ENCODE data around the gene NBEA.
"Not testable (repeated sequence)": the region's sequence is repeated elsewhere in the genome, so short reads cannot be mapped to it uniquely, and the experiment has no call there.

Gene NBEA

DNA sequence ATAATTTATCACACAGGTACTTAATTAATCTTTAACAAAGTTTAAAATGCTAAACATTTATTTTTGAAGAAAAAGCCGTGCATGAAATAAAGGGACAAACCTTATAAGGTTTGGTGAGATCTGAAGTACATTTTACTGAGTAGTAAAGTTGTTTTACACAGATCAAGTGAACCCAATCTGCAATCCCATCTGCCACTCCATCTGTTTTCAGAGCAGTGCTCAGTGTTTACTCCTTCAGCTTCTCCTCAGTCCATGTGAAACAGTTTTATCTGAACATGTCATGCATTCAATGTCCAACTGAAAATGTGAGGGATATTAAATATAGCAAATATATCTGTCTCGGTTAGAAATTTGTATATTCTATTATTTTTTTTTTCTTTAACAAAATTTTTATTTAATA is 367.6 kb downstream of the NBEA start:
- no peak for DNase-seq

GRCh38 chr13:35332134-35332533 is 390.1 kb downstream of the NBEA start:
- no peak for DNase-seq

DNA sequence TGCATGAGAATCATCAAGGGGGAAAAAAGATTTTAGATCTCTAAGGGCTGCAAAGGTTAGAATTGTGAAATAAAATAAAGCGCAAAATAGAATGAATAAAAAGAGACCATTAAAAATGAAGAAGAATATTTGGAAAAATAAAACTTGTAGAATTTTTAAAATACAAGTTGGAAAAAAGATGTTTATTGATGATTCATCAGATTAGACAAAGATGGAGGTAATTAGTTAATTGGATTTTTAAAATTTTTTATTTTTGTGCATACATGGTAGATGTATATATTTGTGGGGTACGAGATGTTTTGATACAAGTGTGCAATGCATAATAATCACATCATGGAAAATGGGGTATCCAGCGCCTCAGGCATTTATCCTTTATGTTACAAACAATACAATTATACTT is 391.1 kb downstream of the NBEA start:
- no peak for DNase-seq

- DNase-seq = no peak
Observed at GRCh38 chr13:35342440-35342839, 400.4 kb downstream of the NBEA start.

DNA sequence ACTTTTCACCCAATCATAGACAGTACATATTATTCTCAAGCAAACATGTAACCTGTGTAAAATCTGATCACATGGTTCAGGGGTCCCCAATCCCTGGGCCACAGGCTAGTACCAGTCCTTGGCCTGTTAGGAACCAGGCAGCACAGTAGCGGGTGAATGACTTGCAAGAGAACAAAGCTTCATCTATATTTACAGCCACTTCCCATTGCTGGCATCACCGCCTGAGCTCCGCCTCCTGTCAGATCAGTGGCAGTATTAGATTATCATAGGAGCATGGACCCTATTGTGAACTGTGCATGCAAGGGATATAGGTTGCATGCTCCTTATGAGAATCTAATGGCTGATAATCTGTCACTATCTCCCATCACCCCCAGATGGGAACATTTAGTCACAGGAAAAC is 401.3 kb downstream of the NBEA start:
- no peak for DNase-seq

DNA sequence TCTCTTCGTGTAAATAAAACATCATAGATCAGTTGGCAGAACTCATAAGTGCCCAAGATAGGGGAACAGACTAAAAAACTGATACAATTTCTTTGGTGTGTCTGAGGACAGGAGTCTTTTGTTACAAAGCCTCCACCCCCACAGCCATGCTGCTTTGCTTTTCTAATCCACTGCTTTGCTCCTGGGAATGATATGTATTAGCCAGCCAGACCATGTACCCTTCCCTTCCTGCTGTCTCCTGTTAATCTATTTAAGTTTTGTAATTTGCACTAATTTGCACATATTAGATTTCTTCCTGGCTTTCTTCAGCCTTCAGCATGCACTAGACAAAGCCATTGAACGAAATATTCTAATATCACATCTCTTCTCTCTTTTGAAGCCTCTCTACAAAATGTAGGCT is 403.9 kb downstream of the NBEA start:
- no peak for DNase-seq

DNA sequence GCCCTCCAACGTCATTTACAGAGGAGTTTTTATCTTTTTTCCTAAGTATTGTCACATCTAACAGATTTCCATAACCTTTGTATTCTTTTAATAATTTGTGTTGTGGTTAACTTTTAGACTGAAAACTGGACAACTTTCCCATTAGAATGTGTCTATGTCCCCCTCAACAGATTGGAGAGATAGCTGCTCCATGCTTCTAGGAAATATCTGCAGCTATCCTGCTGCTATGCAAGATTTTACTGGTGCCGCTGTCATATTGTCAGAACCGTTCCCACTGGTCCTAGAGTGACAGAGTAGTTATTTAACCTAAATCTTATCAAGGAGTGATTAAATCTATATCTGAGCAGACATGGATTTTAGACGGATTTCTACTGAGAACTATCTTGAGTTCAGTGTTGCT is 404.4 kb downstream of the NBEA start:
- DNase-seq = no peak

GRCh38 chr13:35347679-35348205 is 405.7 kb downstream of the NBEA start:
- no peak for DNase-seq

DNA sequence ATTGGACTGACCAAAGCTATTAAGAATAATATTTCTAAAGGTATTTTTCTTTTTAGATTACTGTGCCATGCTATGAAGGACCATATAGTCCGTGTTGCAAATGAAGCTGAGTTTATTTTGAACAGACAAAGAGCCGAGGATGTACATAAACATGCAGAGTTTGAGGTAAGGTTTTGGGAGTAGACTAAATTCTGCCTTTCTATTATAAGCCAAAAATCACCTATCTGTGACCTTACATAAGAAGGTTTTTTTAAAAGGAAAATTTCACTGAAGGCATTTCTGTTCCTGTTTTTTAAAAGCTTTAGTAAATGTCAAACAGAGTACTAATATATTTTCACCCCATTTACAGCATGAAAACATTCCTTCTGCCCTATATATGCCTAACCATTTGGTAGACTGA is 407.0 kb downstream of the NBEA start:
- no peak for DNase-seq

DNA sequence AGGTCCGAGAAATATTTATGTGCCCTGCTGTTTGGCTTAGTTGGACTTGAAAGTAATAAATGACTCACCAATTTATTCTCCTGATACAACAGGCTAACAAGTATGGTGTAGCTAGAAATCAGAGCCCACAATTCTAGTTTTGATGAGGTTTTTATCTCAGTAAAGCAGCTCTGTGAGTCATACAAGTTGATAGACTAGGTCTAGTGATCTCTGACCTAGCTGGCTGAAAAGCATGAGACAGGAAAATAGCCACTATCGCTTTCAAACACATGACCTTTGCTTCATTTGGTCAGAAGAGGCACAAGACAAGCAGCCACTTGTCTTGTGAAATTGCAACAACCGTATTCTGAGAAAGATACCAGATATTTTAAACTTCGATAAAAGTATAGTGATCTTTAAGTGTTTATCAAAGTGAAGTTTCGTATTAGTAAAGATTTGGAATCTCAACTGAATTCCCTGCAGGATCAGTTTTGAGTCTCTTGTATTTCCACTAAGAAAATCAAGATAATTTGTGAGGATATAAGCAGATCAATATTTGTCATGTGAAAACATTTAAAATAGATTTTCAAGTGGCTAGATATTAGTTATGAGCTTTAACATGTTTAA is 407.7 kb downstream of the NBEA start:
- DNase-seq = no peak

GRCh38 chr13:35354285-35354684 is 412.2 kb downstream of the NBEA start:
- no peak for DNase-seq

GRCh38 chr13:35354882-35355281 is 412.8 kb downstream of the NBEA start:
- no peak for DNase-seq

DNA sequence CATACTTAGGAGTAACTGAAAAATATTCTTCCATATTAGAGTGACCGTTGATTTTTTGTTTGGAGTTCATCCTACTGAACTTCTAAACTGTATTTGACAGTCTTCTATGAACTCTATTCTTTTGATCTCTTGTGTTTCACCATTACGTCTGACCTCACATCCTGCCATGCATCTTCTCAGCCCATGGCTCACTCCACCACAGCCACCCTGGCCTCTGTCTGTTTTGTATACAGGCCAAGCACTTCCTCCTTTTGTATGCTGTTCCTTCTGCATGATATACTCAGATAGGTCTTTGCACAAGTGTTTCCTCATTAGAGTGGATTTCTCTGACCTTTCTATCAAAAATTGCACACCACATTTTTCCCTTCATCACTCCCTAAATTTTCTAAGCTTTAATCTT is 414.5 kb downstream of the NBEA start:
- DNase-seq = no peak

DNA sequence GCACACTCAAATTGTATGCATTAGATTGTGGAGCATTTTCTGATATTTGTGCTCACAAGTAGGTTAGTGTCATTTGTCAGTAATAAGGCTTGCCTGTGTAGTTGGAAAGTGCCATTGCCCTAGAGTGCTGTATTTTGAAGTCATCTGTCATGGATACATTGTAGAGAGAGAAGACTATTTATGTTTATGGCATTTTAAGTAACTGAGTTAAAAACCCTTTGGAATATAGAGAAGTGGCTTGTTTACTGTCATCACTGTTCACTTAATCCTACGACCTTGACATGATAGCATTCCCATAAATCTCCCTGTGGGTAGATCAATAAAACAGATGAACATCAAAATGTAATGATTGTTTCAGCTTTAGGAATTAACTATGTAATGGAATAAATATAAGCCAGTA is 423.8 kb downstream of the NBEA start:
- DNase-seq = no peak

DNA sequence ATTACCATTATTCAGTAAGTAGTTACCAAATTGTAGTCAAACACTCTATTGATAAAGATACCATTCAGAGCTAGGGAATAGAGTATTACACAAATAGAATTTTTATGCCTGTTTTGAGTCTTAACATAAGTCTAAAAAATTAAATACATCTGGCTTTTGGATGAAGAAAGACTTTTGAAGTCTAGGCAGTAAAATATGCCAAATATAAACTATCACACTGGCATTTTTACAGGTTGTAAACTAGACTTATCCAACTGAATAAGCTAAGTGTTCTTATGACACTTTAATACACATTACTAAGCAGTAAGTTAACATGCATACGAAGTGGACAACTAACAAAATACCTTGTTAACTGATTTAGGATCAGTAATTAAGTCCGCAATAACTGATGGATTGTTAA is 425.5 kb downstream of the NBEA start:
- DNase-seq = no peak

- DNase-seq = no peak
Observed at GRCh38 chr13:35378939-35379338, 436.9 kb downstream of the NBEA start.

GRCh38 chr13:35379663-35380062 is 437.6 kb downstream of the NBEA start:
- no peak for DNase-seq

DNA sequence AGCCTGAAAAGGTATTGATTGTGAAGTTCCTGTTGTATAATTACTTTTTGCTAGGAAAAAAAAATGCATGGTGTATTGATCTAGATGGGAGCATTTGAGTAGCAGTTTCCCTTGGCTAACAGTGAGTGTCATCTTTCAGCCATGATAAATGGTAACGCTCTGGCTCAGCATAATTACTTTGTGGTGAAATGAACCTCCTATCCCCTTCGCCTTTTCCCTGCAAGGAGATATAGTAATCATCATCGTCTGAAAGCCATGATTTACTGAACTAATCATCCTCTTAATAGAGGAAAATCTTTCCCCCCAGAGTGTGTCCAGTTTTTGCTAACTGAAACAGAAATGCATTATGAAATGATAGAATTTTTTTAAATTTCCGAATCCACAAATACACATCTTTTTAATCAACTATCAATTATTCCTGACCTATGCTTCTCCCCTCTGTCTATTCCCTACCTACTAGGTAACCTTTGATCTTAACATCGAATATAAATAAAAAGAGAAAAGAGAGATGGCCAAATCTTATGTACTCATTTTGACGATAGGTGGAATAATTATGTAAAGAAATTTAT is 445.7 kb downstream of the NBEA start:
- no peak for DNase-seq

DNA sequence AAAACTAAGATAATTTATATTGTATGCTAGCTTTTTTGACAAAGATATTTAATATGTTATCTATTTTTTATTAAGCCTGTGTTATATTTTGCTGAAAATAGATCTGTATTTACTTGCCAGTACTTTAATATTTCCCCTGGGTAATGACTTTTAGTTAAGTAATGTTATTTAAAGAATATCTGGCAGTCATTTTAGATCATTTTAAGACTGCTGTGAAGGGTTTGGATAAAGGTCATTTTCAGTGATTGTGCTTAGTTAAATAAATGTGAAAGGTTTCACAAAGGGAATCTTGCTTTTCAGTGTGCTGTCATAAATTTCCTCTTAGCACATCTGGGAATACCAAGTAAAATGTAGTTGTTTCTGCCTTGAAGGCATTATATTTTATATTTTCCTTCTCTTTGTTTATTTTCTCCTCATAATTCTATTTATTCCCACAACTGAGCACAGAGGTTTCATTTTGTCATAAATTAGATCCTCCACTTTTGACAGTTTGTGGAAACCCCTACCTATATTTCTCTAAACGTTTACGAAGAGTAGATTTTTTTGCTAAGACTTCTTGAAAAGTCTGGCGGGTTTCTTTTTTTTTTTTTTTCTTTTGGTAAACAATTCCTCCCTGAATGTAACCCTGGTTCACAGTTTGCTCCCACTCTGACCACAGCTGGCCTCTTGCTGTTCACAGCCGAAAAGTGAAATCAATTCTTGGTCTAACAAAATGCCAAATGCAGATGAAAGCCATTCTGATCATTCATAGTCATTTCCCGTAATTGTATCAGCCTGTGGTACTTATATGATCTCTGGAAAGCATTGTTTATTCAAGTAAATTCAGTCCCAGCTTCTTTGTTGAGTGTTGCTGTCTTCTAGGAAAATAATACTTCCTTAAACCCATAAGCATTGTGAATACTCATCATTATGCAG is 446.6 kb downstream of the NBEA start:
- DNase-seq = no peak

DNA sequence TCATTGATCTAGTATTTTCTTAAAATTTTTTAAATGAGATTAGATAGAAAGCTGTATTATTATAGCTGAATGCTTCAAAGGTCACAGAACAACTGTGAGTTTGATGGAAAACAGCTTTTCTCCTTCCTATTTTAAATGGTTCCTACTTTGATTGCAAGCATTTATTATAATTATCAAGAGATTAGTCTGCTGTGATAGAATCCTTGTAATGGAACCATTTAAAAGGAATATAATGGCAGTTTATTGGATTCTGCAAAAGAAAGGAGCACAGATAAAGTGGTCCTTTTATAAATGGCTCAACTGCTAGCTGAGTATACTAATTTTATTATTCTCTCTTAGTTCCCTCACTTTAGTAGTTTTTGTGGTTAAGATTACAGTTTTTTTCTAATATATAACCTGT is 447.5 kb downstream of the NBEA start:
- no peak for DNase-seq

GRCh38 chr13:35392768-35393167 is 450.7 kb downstream of the NBEA start:
- no peak for DNase-seq

- DNase-seq = no peak
Observed at GRCh38 chr13:35393886-35394285, 451.8 kb downstream of the NBEA start.

DNA sequence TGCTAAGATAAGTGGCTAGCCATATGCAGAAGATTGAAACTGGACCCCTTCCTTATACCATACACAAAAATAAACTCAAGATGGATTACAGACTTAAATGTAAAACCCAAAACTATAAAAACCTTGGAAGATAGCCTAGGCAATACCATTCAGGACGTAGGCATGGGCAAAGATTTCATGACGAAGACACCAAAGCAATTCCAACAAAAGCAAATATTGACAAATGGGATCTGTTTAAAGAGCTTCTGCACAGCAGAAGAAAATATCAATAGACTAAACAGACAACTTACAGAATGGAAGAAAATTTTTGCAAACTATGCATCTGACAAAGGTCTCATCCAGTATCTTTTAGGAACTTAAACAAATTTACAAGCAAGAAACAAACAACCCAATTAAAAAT is 466.2 kb downstream of the NBEA start:
- DNase-seq = not testable (repeated sequence)

All from activated CD4-positive, alpha-beta T cell treated with anti-CD3 and anti-CD28 coated beads, Interleukin-2, amount 50 U/mL, for 48 hours (primary cell).